H1 (cell line): ENCODE results near the gene BEST2. TPM values are rescaled to one million over a fixed set of nuclear protein-coding genes. Genes with fewer than 3 reads are reported as not detected.

ENCODE experiments used
- CTCF ChIA-PET: fragments of 300-600 bp; sonication (Branson Sonifier 250); formaldehyde crosslinking; loops from one replicate; lab custom pipeline; 2021; ENCODE audit not compliant: partially characterized antibody; lab: Charles Lee
- POLR2A ChIA-PET: fragments of 300-600 bp; sonication (Branson Sonifier 250); formaldehyde crosslinking; loops from one replicate; lab custom pipeline; 2021; ENCODE audit warnings: inconsistent platforms; ENCODE audit not compliant: partially characterized antibody; lab: Charles Lee
- DNase-seq, 2 experiments: peaks; one replicate each; pipeline versions ENCODE4 v3.0.0 to v3.0.0-alpha.2; 2010 to 2022; ENCODE audit warnings: low spot score in 2 of 2, low read depth in 1 of 2, mixed read lengths in 1 of 2
- FAIRE-seq: peaks from 2 replicates; lab custom pipeline; 2011; peaks lifted over from hg19 to GRCh38; lab: Jason Lieb, UNC
- H2AFZ ChIP-seq: 2 replicates; pipeline ENCODE4 v1.8.1; 2012; ENCODE audit warnings: low read length, inconsistent platforms
- H2AK5ac ChIP-seq: 2 replicates; pipeline ENCODE4 v1.6.1; 2013; ENCODE audit warnings: low read depth, low read length
- H2BK120ac ChIP-seq: replicated peaks from 2 replicates; pipeline ENCODE3; 2013; ENCODE audit warnings: low read depth, low read length, inconsistent platforms
- H2BK12ac ChIP-seq: 2 replicates; pipeline ENCODE4 v1.6.1; 2013; ENCODE audit warnings: low read depth, low read length
- H2BK15ac ChIP-seq: 2 replicates; pipeline ENCODE4 v1.6.1; 2013; ENCODE audit warnings: low read length
- H2BK20ac ChIP-seq: 2 replicates; pipeline ENCODE4 v1.6.1; 2013; ENCODE audit warnings: low read length
- H2BK5ac ChIP-seq: 2 replicates; pipeline ENCODE4 v1.6.1; 2013; ENCODE audit warnings: low read depth, low read length
- H3K14ac ChIP-seq: 2 replicates; pipeline ENCODE4 v1.6.1; 2013; ENCODE audit warnings: inconsistent platforms; ENCODE audit not compliant: insufficient read length
- H3K18ac ChIP-seq: 2 replicates; pipeline ENCODE4 v1.6.1; 2013; ENCODE audit warnings: low read length; ENCODE audit errors: extremely low read depth
- H3K23ac ChIP-seq: 2 replicates; pipeline ENCODE4 v1.6.1; 2013; ENCODE audit warnings: inconsistent platforms; ENCODE audit not compliant: insufficient read length
- H3K23me2 ChIP-seq: 2 replicates; pipeline ENCODE4 v1.6.1; 2013; ENCODE audit warnings: low read depth, low read length
- H3K27ac ChIP-seq: 2 replicates; pipeline ENCODE4 v1.6.1; 2011; ENCODE audit warnings: low read depth, low read length, inconsistent platforms
- H3K27me3 ChIP-seq, 4 experiments: replicated peaks in 1 of 4; 1 replicate in 1 of 4; 2 replicates in 3 of 4; pipeline versions ENCODE4 v1.6.1 to v1.8.1; 2011 to 2013; ENCODE audit warnings: low read length in 3 of 4, mild to moderate bottlenecking in 3 of 4, inconsistent platforms in 2 of 4, mixed read lengths in 2 of 4, moderate library complexity in 1 of 4; ENCODE audit not compliant: control insufficient read depth in 3 of 4, insufficient read depth in 3 of 4; ENCODE audit errors: extremely low read depth in 1 of 4
- H3K36me3 ChIP-seq, 4 experiments: 2 replicates each; pipeline versions ENCODE4 v1.6.1 to v1.8.1; 2011 to 2013; ENCODE audit warnings: mild to moderate bottlenecking in 4 of 4, low read length in 3 of 4, moderate library complexity in 2 of 4, control low read depth in 1 of 4, inconsistent platforms in 1 of 4; ENCODE audit not compliant: insufficient read depth in 4 of 4, control insufficient read depth in 2 of 4
- H3K4ac ChIP-seq: replicated peaks from 2 replicates; pipeline ENCODE3; 2013; ENCODE audit warnings: low read length, low read depth, mixed read lengths, inconsistent platforms; ENCODE audit not compliant: insufficient read length
- H3K4me1 ChIP-seq, 4 experiments: replicated peaks in 1 of 4; 1 replicate in 1 of 4; 2 replicates in 3 of 4; pipeline versions ENCODE4 v1.6.1 to v1.8.1; 2011 to 2013; ENCODE audit warnings: low read length in 3 of 4, inconsistent platforms in 2 of 4, mixed read lengths in 1 of 4; ENCODE audit not compliant: insufficient read depth in 4 of 4, control insufficient read depth in 3 of 4
- H3K4me2 ChIP-seq, 2 experiments: 2 replicates each; pipeline versions ENCODE4 v1.6.1 to v1.8.1; 2011 to 2013; ENCODE audit warnings: low read depth in 2 of 2, low read length in 2 of 2, control low read depth in 1 of 2, inconsistent platforms in 1 of 2, mild to moderate bottlenecking in 1 of 2; ENCODE audit not compliant: insufficient read depth in 1 of 2
- H3K4me3 ChIP-seq, 4 experiments: fragments of 200-600, 300-600 bp in 1 of 4; sonication (generic), shearing (Covaris generic), sonication (Bioruptor Twin) in 1 of 4; 2 replicates each; pipeline versions ENCODE4 v1.5.1 to v1.8.1; 2011 to 2016; ENCODE audit warnings: low read length in 4 of 4, low read depth in 3 of 4, control low read depth in 2 of 4, inconsistent platforms in 2 of 4, mild to moderate bottlenecking in 2 of 4, mixed read lengths in 1 of 4, moderate library complexity in 1 of 4; ENCODE audit not compliant: insufficient read depth in 2 of 4; ENCODE audit errors: extremely low read depth in 1 of 4
- H3K56ac ChIP-seq: replicated peaks from 2 replicates; pipeline ENCODE3; 2013; ENCODE audit warnings: low read depth, mild to moderate bottlenecking, mixed read lengths, low read length, inconsistent platforms; ENCODE audit not compliant: insufficient read length
- H3K79me1 ChIP-seq: 2 replicates; pipeline ENCODE4 v1.6.1; 2013; ENCODE audit warnings: low read depth, low read length, control low read depth
- H3K79me2 ChIP-seq, 2 experiments: 2 replicates each; pipeline versions ENCODE4 v1.6.1 to v1.8.1; 2012 to 2013; ENCODE audit warnings: low read length in 2 of 2, mild to moderate bottlenecking in 2 of 2, inconsistent platforms in 1 of 2; ENCODE audit not compliant: insufficient read depth in 2 of 2, control insufficient read depth in 1 of 2
- H3K9ac ChIP-seq, 4 experiments: replicated peaks in 1 of 4; 1 replicate in 1 of 4; 2 replicates in 3 of 4; pipeline versions ENCODE4 v1.6.1 to v1.8.1; 2011 to 2013; ENCODE audit warnings: low read depth in 3 of 4, low read length in 3 of 4, control low read depth in 2 of 4, mild to moderate bottlenecking in 2 of 4, moderate library complexity in 2 of 4, inconsistent platforms in 1 of 4; ENCODE audit errors: extremely low read depth in 1 of 4
- H3K9me3 ChIP-seq, 2 experiments: 2 replicates each; pipeline versions ENCODE4 v1.6.1 to v1.8.1; 2012 to 2013; ENCODE audit warnings: mild to moderate bottlenecking in 2 of 2, moderate library complexity in 2 of 2, control low read depth in 1 of 2, inconsistent platforms in 1 of 2, low read depth in 1 of 2, low read length in 1 of 2, mixed read lengths in 1 of 2; ENCODE audit not compliant: insufficient read depth in 2 of 2
- H4K20me1 ChIP-seq, 2 experiments: replicated peaks in 1 of 2; 2 replicates each; pipeline versions ENCODE3 to v1.8.1; 2011 to 2013; ENCODE audit warnings: inconsistent platforms in 2 of 2, low read length in 2 of 2, mild to moderate bottlenecking in 1 of 2; ENCODE audit not compliant: insufficient read depth in 2 of 2, control insufficient read depth in 1 of 2
- H4K5ac ChIP-seq: 2 replicates; pipeline ENCODE4 v1.6.1; 2013; ENCODE audit warnings: low read length, low read depth, mixed read lengths, inconsistent platforms; ENCODE audit not compliant: insufficient read length
- H4K8ac ChIP-seq: 2 replicates; pipeline ENCODE4 v1.8.0; 2013; ENCODE audit warnings: mild to moderate bottlenecking, moderate library complexity, low read length, inconsistent platforms; ENCODE audit not compliant: insufficient read depth; ENCODE audit errors: extremely low read depth
- H4K91ac ChIP-seq: replicated peaks from 2 replicates; pipeline ENCODE3; 2013; ENCODE audit warnings: low read length, mixed read lengths, inconsistent platforms; ENCODE audit not compliant: insufficient read length
- BCL11A ChIP-seq, 2 experiments: IDR thresholded peaks; one replicate each; pipeline ENCODE4 v1.6.1; 2011; ENCODE audit warnings: low read depth in 2 of 2, low read length in 2 of 2, mild to moderate bottlenecking in 2 of 2
- BRCA1 ChIP-seq: IDR thresholded peaks from 2 replicates; pipeline ENCODE4 v1.6.1; 2012; ENCODE audit warnings: low read depth, low read length, improper control_type of control experiment
- POLR2A ChIP-seq, 2 experiments: IDR thresholded peaks; 1 replicate in 1 of 2; 2 replicates in 1 of 2; pipeline ENCODE4 v1.6.1; 2011; ENCODE audit warnings: low read depth in 2 of 2, low read length in 2 of 2, mild to moderate bottlenecking in 2 of 2; ENCODE audit errors: control extremely low read depth in 1 of 2
- SIRT6 ChIP-seq: IDR thresholded peaks from one replicate; pipeline ENCODE4 v1.7.1; 2012; ENCODE audit warnings: low read length, inconsistent platforms
- WGBS, 2 experiments: shearing (Covaris generic) in 1 of 2; methylation state at CpG; one replicate each; pipeline versions ENCODE4 v1.1.6 to v1.1.7; 2013 to 2015; ENCODE audit warnings: low lambda C conversion rate in 2 of 2, mixed read lengths in 2 of 2, inconsistent platforms in 1 of 2, low coverage in 1 of 2, missing lambda C conversion rate in 1 of 2; ENCODE audit not compliant: insufficient replicate concordance in 2 of 2, insufficient coverage in 1 of 2, insufficient read length in 1 of 2; ENCODE audit errors: extremely low coverage in 1 of 2, missing lambda C conversion rate in 1 of 2; 5-methylcytosine and 5-hydroxymethylcytosine counted together
- polyA plus RNA-seq, 7 experiments: library from polyadenylated mRNA; depleted of rRNA in 3 of 7; stranded (reverse) in 5 of 7; unstranded in 2 of 7; fragments of >200 nt in 5 of 7; fragments of 200-250 nt in 2 of 7; gene quantifications; 1 replicate in 5 of 7; 2 replicates in 1 of 7; 4 replicates in 1 of 7; pipeline versions ENCODE4 v1.2.1 to v1.2.3, GENCODE V29; 2011 to 2013; ENCODE audit warnings: missing spikeins in 2 of 7, mixed read lengths in 2 of 7
- total RNA-seq: library from RNA; stranded (reverse); fragmentation: NEBNext Ultra II Directional; extraction: Animal tissue kit (Norgen Biotek cat#: 25700); gene quantifications from 2 replicates; pipeline ENCODE4 v1.2.1, GENCODE V29; 2021

BEST2 gene
- total and polyA plus RNA-seq, 2 of the 8 experiments (the other 6 are each of a cell fraction or from before 2014, with no cell fraction given): 4.6 to 7.3 TPM

- no peak overlapping the region for H3K4me3 ChIP-seq
- H2BK12ac ChIP-seq: no peak overlapping the region
- no peaks in the 10 kb centered on the region for H3K23me2 ChIP-seq
- H3K56ac ChIP-seq: no peak overlapping the region
- FAIRE-seq (no peak), DNase-seq (no peak)
- peaks cover 5% of the 10 kb centered on the region; the same call in 1 of the 2 replicates for H3K79me1 ChIP-seq
- H4K8ac ChIP-seq: no peak overlapping the region
- no peak overlapping the region for H2AK5ac ChIP-seq
- ChIA-PET CTCF (interaction anchor here (0.6 to 13.0 kb wide), 9 partner anchors 11 to 90 kb away, joined by 3 to 81 read pairs (median 4); no protein-coding TSS in a partner anchor), POLR2A (interaction anchor here (0.6 to 6.7 kb wide), 6 partner anchors 10 to 46 kb away, joined by 3 to 50 read pairs (median 6); partner anchors contain the start of genes FBXW9 and TNPO2)
- H2BK5ac ChIP-seq: no peak overlapping the region
- no peak overlapping the region for H2BK20ac ChIP-seq
- H3K36me3 ChIP-seq: peaks cover 43 to 76% (median 64%) of the 10 kb centered on the region in 4 experiments
- no peak overlapping the region for H2BK120ac ChIP-seq
- no peak overlapping the region for H3K27ac ChIP-seq
- 96% methylated on average over 15 of the region's 17 CpGs; no CpG with 5 or more reads in 1 of the 2 experiments for WGBS, 2 experiments
- H3K79me2 ChIP-seq: peaks cover 0 to 4% of the 10 kb centered on the region in 2 experiments; a peak in 2 of 4 replicates
- H4K20me1 ChIP-seq: peaks cover 9 to 22% of the 10 kb centered on the region in 2 experiments
- H4K5ac ChIP-seq: no peak overlapping the region
- H3K14ac ChIP-seq: no peak overlapping the region
- H3K4me2 ChIP-seq: no peak overlapping the region
- H3K18ac ChIP-seq: no peak overlapping the region
- H3K9me3 ChIP-seq: no peaks in the 10 kb centered on the region
- TF ChIP-seq BCL11A (IDR thresholded peaks at IDR 0.05; ENCODE audit: low read depth in 2 of 2, low read length in 2 of 2): no peak
- TF ChIP-seq BRCA1: no peak
- no peak for TF ChIP-seq SIRT6
- TF ChIP-seq POLR2A (IDR thresholded peaks at IDR 0.05; ENCODE audit: control extremely low read depth in 1 of 2, low read depth in 2 of 2, low read length in 2 of 2): no peak
- no peak overlapping the region for H3K23ac ChIP-seq
- H2AFZ ChIP-seq: no peak overlapping the region
- no peaks in the 10 kb centered on the region for H3K27me3 ChIP-seq
- H2BK15ac ChIP-seq: no peak overlapping the region
- no peaks in the 10 kb centered on the region for H3K4me1 ChIP-seq
- no peak overlapping the region for H3K9ac ChIP-seq
- no peak overlapping the region for H4K91ac ChIP-seq
- no peak overlapping the region for H3K4ac ChIP-seq
Measured at GRCh38 chr19:12711187-12711586, 40.4 kb upstream of the BEST2 start.
